DOHH2 (cell line): ENCODE results near the gene TJAP1.
"Not testable (repeated sequence)": the region's sequence is repeated elsewhere in the genome, so short reads cannot be mapped to it uniquely, and the experiment has no call there.

ENCODE experiments used
- H3F3A ChIP-seq: fragments of 200-600 bp; sonication (generic), shearing (Covaris generic); 2 replicates; pipeline ENCODE4 v1.6.0; 2016; ENCODE audit warnings: antibody characterized with exemption, mild to moderate bottlenecking; ENCODE audit not compliant: control insufficient read depth, insufficient read depth
- H3K27ac ChIP-seq: fragments of 200-600 bp; sonication (generic); 2 replicates; pipeline ENCODE4 v1.5.1; 2014; ENCODE audit warnings: low read depth, mild to moderate bottlenecking, low read length, moderate library complexity
- H3K27me3 ChIP-seq: fragments of 200-600 bp; sonication (generic); 2 replicates; pipeline ENCODE4 v1.6.1; 2014; ENCODE audit warnings: mild to moderate bottlenecking, low read length, mixed read lengths; ENCODE audit not compliant: control insufficient read depth
- H3K36me3 ChIP-seq: fragments of 200-600 bp; sonication (generic); 2 replicates; pipeline ENCODE4 v1.6.1; 2014; ENCODE audit warnings: mild to moderate bottlenecking, low read length, moderate library complexity, mixed read lengths; ENCODE audit not compliant: control insufficient read depth
- H3K4me1 ChIP-seq: fragments of 200-600 bp; sonication (generic); 2 replicates; pipeline ENCODE4 v1.6.1; 2014; ENCODE audit warnings: mild to moderate bottlenecking, low read length, mixed read lengths; ENCODE audit not compliant: control insufficient read depth
- H3K4me2 ChIP-seq: fragments of 200-600 bp; sonication (generic); 2 replicates; pipeline ENCODE4 v1.6.0; 2014; ENCODE audit warnings: mild to moderate bottlenecking, low read length, moderate library complexity
- H3K4me3 ChIP-seq: fragments of 200-600 bp; sonication (generic); 2 replicates; pipeline ENCODE4 v1.5.1; 2014; ENCODE audit warnings: mild to moderate bottlenecking, low read length, mixed read lengths
- H3K79me2 ChIP-seq: fragments of 200-600 bp; sonication (generic); 2 replicates; pipeline ENCODE4 v1.6.1; 2014; ENCODE audit warnings: mild to moderate bottlenecking, low read length, mixed read lengths; ENCODE audit not compliant: control insufficient read depth
- H3K9me2 ChIP-seq: fragments of 200-600 bp; sonication (generic); replicated peaks from 2 replicates; pipeline ENCODE4 v1.6.1; 2014; ENCODE audit warnings: mild to moderate bottlenecking, low read length, mixed read lengths; ENCODE audit not compliant: control insufficient read depth
- H3K9me3 ChIP-seq: fragments of 200-600 bp; sonication (generic); 2 replicates; pipeline ENCODE4 v1.6.1; 2014; ENCODE audit warnings: antibody characterized with exemption, low read length, mixed read lengths; ENCODE audit not compliant: control insufficient read depth, insufficient read depth
- H4K20me1 ChIP-seq: fragments of 200-600 bp; sonication (generic); 2 replicates; pipeline ENCODE4 v1.6.0; 2014; ENCODE audit warnings: low read depth, mild to moderate bottlenecking, antibody characterized with exemption, low read length, moderate library complexity; ENCODE audit not compliant: control insufficient read depth, insufficient read depth
- CTCF ChIP-seq: fragments of 200-600 bp; sonication (generic); IDR thresholded peaks from one replicate; pipeline ENCODE4 v1.5.1; 2014; ENCODE audit warnings: antibody characterized with exemption, mild to moderate bottlenecking, low read depth, low read length; ENCODE audit not compliant: poor library complexity, severe bottlenecking
- EZH2phosphoT487 ChIP-seq: fragments of 200-600 bp; sonication (generic); IDR thresholded peaks from 2 replicates; pipeline ENCODE4 v1.6.1; 2017; ENCODE audit warnings: borderline replicate concordance, mild to moderate bottlenecking, antibody characterized with exemption, low read length, moderate library complexity, mixed read lengths

The TJAP1 gene

GRCh38 chr6:43454696-43455530 lies 22.5 kb upstream of the TJAP1 start:
- H3K27ac ChIP-seq: no peak overlapping the region
- no peaks in the 10 kb centered on the region for H4K20me1 ChIP-seq
- H3K4me1 ChIP-seq: peaks cover 16% of the 10 kb centered on the region
- H3K27me3 ChIP-seq: peaks cover 12% of the 10 kb centered on the region
- H3K36me3 ChIP-seq: peaks cover 16% of the 10 kb centered on the region; the same call in 1 of the 2 replicates
- no peaks in the 10 kb centered on the region for H3K9me2 ChIP-seq
- H3K79me2 ChIP-seq: no peaks in the 10 kb centered on the region
- peak overlapping the region; percentile 79 for H3K4me2 ChIP-seq
- peak overlapping the region; percentile 71 for H3K4me3 ChIP-seq
- H3F3A ChIP-seq: peaks cover 9% of the 10 kb centered on the region; the same call in 1 of the 2 replicates
- TF ChIP-seq CTCF (peak; percentile 61), EZH2phosphoT487 (no peak)
- no peaks in the 10 kb centered on the region; the same call in 1 of the 2 replicates for H3K9me3 ChIP-seq

- H3K27me3 ChIP-seq: peaks cover 12% of the 10 kb centered on the region
- no peak for TF ChIP-seq CTCF
- TF ChIP-seq EZH2phosphoT487: no peak
- no peak within 1 kb of the TSS for H3K27ac ChIP-seq
- peaks cover 9% of the 10 kb centered on the region; the same call in 1 of the 2 replicates for H3F3A ChIP-seq
- no peaks in the 10 kb centered on the region for H3K9me2 ChIP-seq
- H3K4me3 ChIP-seq: peak within 1 kb of the TSS; percentile 71
- peak within 1 kb of the TSS; percentile 79 for H3K4me2 ChIP-seq
- peaks cover 10% of the 10 kb centered on the region; the same call in 1 of the 2 replicates for H3K36me3 ChIP-seq
- no peaks in the 10 kb centered on the region for H4K20me1 ChIP-seq
- H3K4me1 ChIP-seq: peaks cover 16% of the 10 kb centered on the region
- no peaks in the 10 kb centered on the region; the same call in 1 of the 2 replicates for H3K9me3 ChIP-seq
- H3K79me2 ChIP-seq: no peaks in the 10 kb centered on the region
Measured at GRCh38 chr6:43455531-43456428, 21.6 kb upstream of the TJAP1 start, which contains the start of gene DLK2. Gene DLK2, minus strand, starts transcription at chr6:43455548. Its CDS starts 723 bp downstream, at chr6:43454825.

- H3F3A ChIP-seq: peaks cover 9% of the 10 kb centered on the region; the same call in 1 of the 2 replicates
- peaks cover 22% of the 10 kb centered on the region for H3K27me3 ChIP-seq
- no peaks in the 10 kb centered on the region; the same call in 1 of the 2 replicates for H3K9me3 ChIP-seq
- no peaks in the 10 kb centered on the region for H4K20me1 ChIP-seq
- no peaks in the 10 kb centered on the region for H3K79me2 ChIP-seq
- H3K36me3 ChIP-seq: peaks cover 4% of the 10 kb centered on the region; the same call in 1 of the 2 replicates
- H3K27ac ChIP-seq: no peak overlapping the region
- TF ChIP-seq EZH2phosphoT487: no peak
- no peak for TF ChIP-seq CTCF
- H3K4me3 ChIP-seq: no peak overlapping the region
- peaks cover 16% of the 10 kb centered on the region for H3K4me1 ChIP-seq
- no peaks in the 10 kb centered on the region for H3K9me2 ChIP-seq
- no peak overlapping the region for H3K4me2 ChIP-seq
Measured at GRCh38 chr6:43457643-43458042, 19.7 kb upstream of the TJAP1 start.

- H3K27ac ChIP-seq, H3K79me2 ChIP-seq, H3F3A ChIP-seq, H3K4me3 ChIP-seq, H3K9me2 ChIP-seq, H3K4me2 ChIP-seq, H4K20me1 ChIP-seq, H3K36me3 ChIP-seq, H3K9me3 ChIP-seq: not testable (repeated sequence)
- H3K4me1 ChIP-seq: peaks cover 16% of the 10 kb centered on the region
- peaks cover 23% of the 10 kb centered on the region for H3K27me3 ChIP-seq
Measured at GRCh38 chr6:43458154-43458553, 19.2 kb upstream of the TJAP1 start.
